A673 (cell line): ENCODE data around the gene CEP57L1. TPM values are rescaled to one million over a fixed set of nuclear protein-coding genes. Genes with fewer than 3 reads are reported as not detected.

Source experiments
- BruUV-seq: library from RNA; stranded (reverse); fragments of 400-500 nt; replicated peaks from 2 replicates; lab custom pipeline; 2021; lab: Mats Ljungman, UMichigan
- CTCF ChIA-PET: fragments of 300-600 bp; sonication (Branson Sonifier 250); formaldehyde crosslinking; loops from one replicate; lab custom pipeline; 2022; ENCODE audit warnings: antibody characterized with exemption; lab: Charles Lee
- POLR2A ChIA-PET: fragments of 300-600 bp; sonication (Branson Sonifier 250); formaldehyde crosslinking; loops from one replicate; lab custom pipeline; 2022; ENCODE audit warnings: antibody characterized with exemption; ENCODE audit not compliant: low non-redundant PET; lab: Charles Lee
- DNase-seq: peaks from one replicate; pipeline ENCODE4 v3.0.0-alpha.2; 2015; ENCODE audit warnings: low spot score
- H3K27ac ChIP-seq: fragments of 200-600 bp; sonication (generic); 2 replicates; pipeline ENCODE4 v1.5.1; 2016; ENCODE audit warnings: mixed run types, low read depth, mild to moderate bottlenecking, mixed read lengths, antibody characterized with exemption, low read length; ENCODE audit not compliant: poor library complexity, severe bottlenecking
- H3K27me3 ChIP-seq: fragments of 200-600 bp; sonication (generic); replicated peaks from 2 replicates; pipeline ENCODE4 v1.6.1; 2017; ENCODE audit warnings: mixed run types, low read depth, mild to moderate bottlenecking, mixed read lengths, antibody characterized with exemption, low read length; ENCODE audit not compliant: insufficient read depth, poor library complexity
- H3K36me3 ChIP-seq: fragments of 200-600 bp; sonication (generic); 2 replicates; pipeline ENCODE4 v1.6.1; 2016; ENCODE audit warnings: mixed run types, mild to moderate bottlenecking, mixed read lengths, antibody characterized with exemption, low read length; ENCODE audit not compliant: insufficient read depth, poor library complexity, severe bottlenecking
- H3K4me1 ChIP-seq: fragments of 200-600 bp; sonication (generic); 2 replicates; pipeline ENCODE4 v1.6.1; 2017; ENCODE audit warnings: mixed run types, mild to moderate bottlenecking, mixed read lengths, antibody characterized with exemption, low read length; ENCODE audit not compliant: insufficient read depth, poor library complexity, severe bottlenecking
- H3K4me3 ChIP-seq: fragments of 200-600 bp; sonication (generic); 2 replicates; pipeline ENCODE4 v1.5.1; 2016; ENCODE audit warnings: low read depth, mixed run types, mild to moderate bottlenecking, mixed read lengths, low read length; ENCODE audit not compliant: poor library complexity, severe bottlenecking
- H3K9me3 ChIP-seq: fragments of 200-600 bp; sonication (generic); 2 replicates; pipeline ENCODE4 v1.6.1; 2016; ENCODE audit warnings: mixed run types, low read depth, mild to moderate bottlenecking, mixed read lengths, antibody characterized with exemption, low read length; ENCODE audit not compliant: poor library complexity, severe bottlenecking
- EZH2 ChIP-seq: fragments of 200-600 bp; sonication (generic); IDR thresholded peaks from 2 replicates; pipeline ENCODE4 v1.6.1; 2017; ENCODE audit warnings: borderline replicate concordance, low read depth, mild to moderate bottlenecking, mixed read lengths, antibody characterized with exemption, low read length; ENCODE audit not compliant: poor library complexity, severe bottlenecking
- intact Hi-C: fragments of 100-400 bp; cut with micrococcal nuclease; formaldehyde crosslinking; loops from one replicate; pipeline ENCODE4 v1.10.0; 2022; ENCODE audit not compliant: unreplicated experiment
- total RNA-seq: library from RNA; stranded (reverse); gene quantifications from 2 replicates; pipeline ENCODE4 v1.2.3, GENCODE V29; 2021
- TF ChIP-seq, protein P1 (sequence below): fragments of 300-800, 200-600 bp; sonication (generic); conservative IDR thresholded peaks from 2 replicates; pipeline ENCODE4 v1.5.1; 2017; ENCODE audit warnings: low read depth, mild to moderate bottlenecking, antibody characterized with exemption, low read length, moderate library complexity, mixed read lengths

Gene CEP57L1
- total RNA-seq, 1 experiment from 2014 or later, result 25.7 TPM

DNA sequence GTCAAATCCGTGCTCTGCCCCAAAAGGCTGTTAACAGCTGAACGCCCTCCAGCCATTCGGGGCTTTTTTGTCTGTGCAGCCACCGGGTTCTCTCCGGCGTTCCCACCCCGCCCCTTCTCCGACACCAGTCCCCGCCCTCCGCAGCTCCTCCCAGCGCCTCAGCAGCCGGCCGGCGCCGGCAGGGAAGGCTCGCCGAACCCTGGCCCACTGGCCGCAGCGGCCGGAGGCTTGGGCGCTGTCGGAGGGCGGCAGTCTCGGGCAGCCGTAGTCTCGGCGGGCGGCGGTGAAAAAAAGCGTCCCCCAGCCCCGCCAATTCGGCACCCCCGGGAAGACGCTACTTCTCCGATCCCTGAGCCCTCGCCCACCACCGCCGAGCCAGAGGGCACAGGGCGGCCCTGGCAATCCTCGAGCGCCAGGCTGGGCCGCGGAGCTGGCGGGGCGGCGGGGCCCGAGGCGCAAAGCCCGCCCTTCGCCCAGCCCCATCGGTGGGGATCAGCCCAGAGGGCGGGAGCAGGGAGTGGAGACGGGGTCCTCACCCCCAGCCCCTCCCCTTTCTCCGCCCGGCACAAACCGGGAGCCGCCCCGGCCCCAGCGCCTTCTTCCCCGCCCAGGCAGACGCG is 781 bp upstream of the CEP57L1 start, which contains the start of gene SESN1:
Gene SESN1 (minus strand): TSS at position 431 of the 620 bp plus-strand sequence. CDS start 773 bp downstream, outside the sequence.
- intact Hi-C loops, result loop anchor here (5.0 kb wide), 1 partner anchor 288 kb away; the partner anchor contains the start of gene CD164
- no peaks in the 10 kb centered on the region for H3K27me3 ChIP-seq
- peak; percentile 91 for DNase-seq
- TF ChIP-seq, protein P1, sequence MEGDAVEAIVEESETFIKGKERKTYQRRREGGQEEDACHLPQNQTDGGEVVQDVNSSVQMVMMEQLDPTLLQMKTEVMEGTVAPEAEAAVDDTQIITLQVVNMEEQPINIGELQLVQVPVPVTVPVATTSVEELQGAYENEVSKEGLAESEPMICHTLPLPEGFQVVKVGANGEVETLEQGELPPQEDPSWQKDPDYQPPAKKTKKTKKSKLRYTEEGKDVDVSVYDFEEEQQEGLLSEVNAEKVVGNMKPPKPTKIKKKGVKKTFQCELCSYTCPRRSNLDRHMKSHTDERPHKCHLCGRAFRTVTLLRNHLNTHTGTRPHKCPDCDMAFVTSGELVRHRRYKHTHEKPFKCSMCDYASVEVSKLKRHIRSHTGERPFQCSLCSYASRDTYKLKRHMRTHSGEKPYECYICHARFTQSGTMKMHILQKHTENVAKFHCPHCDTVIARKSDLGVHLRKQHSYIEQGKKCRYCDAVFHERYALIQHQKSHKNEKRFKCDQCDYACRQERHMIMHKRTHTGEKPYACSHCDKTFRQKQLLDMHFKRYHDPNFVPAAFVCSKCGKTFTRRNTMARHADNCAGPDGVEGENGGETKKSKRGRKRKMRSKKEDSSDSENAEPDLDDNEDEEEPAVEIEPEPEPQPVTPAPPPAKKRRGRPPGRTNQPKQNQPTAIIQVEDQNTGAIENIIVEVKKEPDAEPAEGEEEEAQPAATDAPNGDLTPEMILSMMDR, result no peak
- TF ChIP-seq EZH2, result no peak
- no peaks in the 10 kb centered on the region for H3K9me3 ChIP-seq
- POLR2A ChIA-PET, result no interaction called here
- H3K27ac ChIP-seq, result peak within 1 kb of the TSS; percentile 93
- H3K4me1 ChIP-seq, result peaks cover 15% of the 10 kb centered on the region
- H3K36me3 ChIP-seq, result no peaks in the 10 kb centered on the region
- CTCF ChIA-PET, result interaction anchor here (0.6 to 0.8 kb wide), 2 partner anchors 173 to 289 kb away, joined by 4 to 5 read pairs; no protein-coding TSS in a partner anchor
- no TSS peak for BruUV-seq
- H3K4me3 ChIP-seq, result peak within 1 kb of the TSS; percentile 74

- TF ChIP-seq, protein P1, result no peak
- no peak for TF ChIP-seq EZH2
- CTCF ChIA-PET, result interaction anchor here (0.6 kb wide), 1 partner anchor 47 kb away, joined by 3 read pairs; no protein-coding TSS in a partner anchor
- no peak for DNase-seq
- no peaks in the 10 kb centered on the region for H3K9me3 ChIP-seq
- H3K36me3 ChIP-seq, result no peaks in the 10 kb centered on the region
- POLR2A ChIA-PET, result no interaction called here
- H3K27ac ChIP-seq, result peak overlapping the region; percentile 93
- peak overlapping the region; percentile 74 for H3K4me3 ChIP-seq
- intact Hi-C loops, result no loop called here
- H3K4me1 ChIP-seq, result peaks cover 15% of the 10 kb centered on the region
- no TSS peak for BruUV-seq
- H3K27me3 ChIP-seq, result no peaks in the 10 kb centered on the region
These were observed 453 bp downstream of the CEP57L1 start for GRCh38 chr6:109095835-109096084.

- Histone ChIP-seq H3K27ac (peak overlapping the region; percentile 93), H3K9me3 (no peaks in the 10 kb centered on the region), H3K4me1 (peaks cover 15% of the 10 kb centered on the region), H3K27me3 (no peaks in the 10 kb centered on the region), H3K4me3 (peak overlapping the region; percentile 74), H3K36me3 (no peaks in the 10 kb centered on the region)
- BruUV-seq, result TSS peak; percentile 62
- intact Hi-C loops, result no loop called here
- no peak for DNase-seq
- ChIA-PET CTCF (no interaction called here), POLR2A (no interaction called here)
- no peak for TF ChIP-seq EZH2
- TF ChIP-seq, protein P1, result no peak
These were observed 901 bp downstream of the CEP57L1 start for GRCh38 chr6:109096208-109096607.
